HG03354 (cell line): Measurements from ENCODE around the gene SH3BP5L.
"Not testable (repeated sequence)": the region's sequence is repeated elsewhere in the genome, so short reads cannot be mapped to it uniquely, and the experiment has no call there.

ENCODE experiments used
- ATAC-seq: cut with Tn5 transposase; IDR thresholded peaks from one replicate; pipeline ENCODE4 v1.9.1; 2021; ENCODE audit warnings: mild to moderate bottlenecking; ENCODE audit not compliant: unreplicated experiment, poor library complexity, severe bottlenecking

The SH3BP5L gene

GRCh38 chr1:248837045-248837780 lies 11.5 kb upstream of the SH3BP5L start:
- ATAC-seq = no peak

- ATAC-seq = no peak
Measured at GRCh38 chr1:248834343-248834940, 8.7 kb upstream of the SH3BP5L start.

GRCh38 chr1:248831842-248832241 lies 6.1 kb upstream of the SH3BP5L start:
- ATAC-seq = no peak

- ATAC-seq = not testable (repeated sequence)
Measured at GRCh38 chr1:248830718-248831017, 5.0 kb upstream of the SH3BP5L start.

- ATAC-seq = no peak
Measured at GRCh38 chr1:248828845-248829244, 3.1 kb upstream of the SH3BP5L start.

GRCh38 chr1:248825573-248825908 lies 174 bp downstream of the SH3BP5L start:
- ATAC-seq = peak; percentile 6

DNA sequence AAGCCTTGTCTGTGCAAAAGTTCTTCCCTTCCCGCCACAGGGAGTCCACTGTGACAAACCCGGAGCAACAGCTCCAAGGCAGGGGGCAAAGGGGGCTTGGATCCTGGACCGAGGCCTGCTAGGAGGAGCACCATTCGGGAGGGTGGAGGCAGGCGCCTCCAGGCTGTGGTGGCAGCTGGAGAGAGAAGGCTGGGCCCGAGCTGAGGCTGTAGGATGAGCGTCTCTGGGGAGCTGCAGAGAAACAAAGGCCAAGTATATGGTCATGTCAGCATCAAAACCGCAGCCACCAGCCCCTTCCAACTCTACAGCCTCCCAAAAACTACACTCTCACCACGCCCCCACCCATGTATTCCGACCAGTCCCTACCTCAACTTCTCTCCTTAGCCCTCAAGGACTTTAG lies 579 bp downstream of the SH3BP5L start:
- ATAC-seq = no peak

DNA sequence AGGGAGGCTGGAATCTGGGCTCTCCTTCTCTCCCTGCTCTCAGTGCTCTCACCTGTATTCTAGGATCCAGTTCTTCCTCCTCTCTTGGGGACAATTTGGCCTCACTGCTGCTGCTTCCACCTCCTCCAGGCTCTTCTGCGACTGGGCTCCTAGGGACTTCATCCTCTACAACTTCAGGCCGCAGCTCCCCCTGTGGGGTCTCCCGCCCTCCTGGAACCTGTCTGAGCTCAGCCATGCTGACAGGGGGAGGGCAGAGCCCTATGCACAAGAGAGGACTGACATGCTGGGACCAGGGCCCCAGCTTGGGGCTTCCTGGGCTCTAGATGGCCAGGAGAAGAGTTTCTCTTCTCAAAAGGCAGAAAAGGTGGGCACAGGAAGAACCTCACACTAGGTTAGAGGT lies 1.0 kb downstream of the SH3BP5L start:
- ATAC-seq = no peak

DNA sequence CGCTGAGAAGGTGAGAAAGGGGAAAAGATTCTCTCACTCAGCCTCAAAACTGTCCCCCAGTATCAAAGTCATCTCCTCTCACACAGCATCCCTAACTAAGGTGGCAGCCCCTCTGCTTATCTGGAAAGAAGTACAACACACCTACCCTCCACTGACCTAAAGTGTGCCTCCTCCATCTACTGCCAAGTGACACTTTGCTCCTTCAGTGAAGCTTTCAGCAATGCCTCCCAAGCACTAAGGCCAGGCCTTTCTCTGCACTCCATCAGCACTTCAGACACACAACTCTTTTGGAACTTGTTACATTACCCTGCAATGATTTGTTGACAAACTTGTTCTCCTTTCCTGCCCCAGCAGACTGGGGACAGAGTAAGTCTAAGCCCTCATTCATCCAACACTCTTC lies 1.4 kb downstream of the SH3BP5L start:
- ATAC-seq = no peak

- no peak for ATAC-seq
Measured at GRCh38 chr1:248823517-248824001, 2.2 kb downstream of the SH3BP5L start.

- ATAC-seq = no peak
Measured at GRCh38 chr1:248822148-248823032, 3.3 kb downstream of the SH3BP5L start.

DNA sequence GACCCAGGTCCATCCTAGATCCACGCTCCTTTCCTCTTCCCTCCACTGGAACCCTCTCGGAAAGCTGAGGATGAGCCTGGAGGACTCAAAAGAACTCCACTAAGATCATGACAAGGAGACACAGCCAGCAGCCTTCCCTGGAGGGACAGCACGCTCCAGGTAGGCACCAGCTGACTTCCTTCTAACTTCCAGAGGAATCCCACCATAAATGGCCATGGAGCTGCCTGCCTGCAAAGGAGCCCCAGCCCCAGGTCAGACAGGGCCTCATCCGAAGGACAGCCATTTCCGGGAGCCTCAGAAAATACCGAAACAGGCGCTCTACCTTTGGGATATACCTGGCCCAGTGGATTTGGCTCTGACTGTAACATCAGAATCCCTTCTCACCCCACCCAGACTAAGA lies 4.1 kb downstream of the SH3BP5L start:
- ATAC-seq = no peak

DNA sequence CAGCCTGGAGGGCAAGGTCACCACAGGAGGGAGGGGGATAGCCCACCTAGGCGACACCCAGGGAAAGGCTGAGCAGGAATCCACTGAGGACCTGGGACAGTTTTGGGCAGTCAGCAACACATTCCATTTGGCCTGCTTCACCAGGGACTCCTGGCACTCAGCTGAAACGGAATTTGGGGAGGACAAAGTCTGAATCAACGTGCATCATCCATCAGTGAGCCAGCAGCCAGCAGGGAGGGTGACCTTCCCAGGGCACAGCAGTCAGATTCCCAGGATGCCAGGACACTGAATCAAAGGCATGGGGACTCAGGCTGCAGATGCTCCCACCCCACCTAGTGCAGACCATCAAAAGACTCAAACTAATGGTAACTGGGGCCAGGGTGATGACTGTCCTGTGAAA lies 4.6 kb downstream of the SH3BP5L start:
- ATAC-seq = no peak

- no peak for ATAC-seq
Measured at GRCh38 chr1:248820041-248820585, 5.6 kb downstream of the SH3BP5L start.

- no peak for ATAC-seq
Measured at GRCh38 chr1:248818505-248819374, 7.0 kb downstream of the SH3BP5L start.

DNA sequence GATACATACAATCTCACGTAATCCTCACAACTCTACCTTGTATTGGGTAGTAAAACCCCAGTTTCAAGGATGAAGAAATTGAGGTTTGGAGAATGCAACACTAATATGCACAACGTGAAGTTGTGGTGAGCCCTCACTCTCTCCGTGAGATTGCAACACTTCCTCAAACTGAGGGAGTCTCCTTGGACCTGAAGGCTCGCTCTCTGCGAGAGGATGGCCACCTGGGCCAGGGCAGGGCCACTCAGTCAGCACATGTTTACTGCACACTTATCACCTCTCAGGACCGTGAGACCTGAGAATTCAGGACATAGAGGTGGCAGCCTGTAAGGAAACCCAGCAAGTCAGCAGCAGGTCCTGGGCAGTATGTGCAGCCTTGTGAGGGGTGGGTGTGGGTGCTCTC lies 8.7 kb downstream of the SH3BP5L start:
- ATAC-seq = no peak

- ATAC-seq = no peak
Measured at GRCh38 chr1:248816042-248816851, 9.5 kb downstream of the SH3BP5L start.

DNA sequence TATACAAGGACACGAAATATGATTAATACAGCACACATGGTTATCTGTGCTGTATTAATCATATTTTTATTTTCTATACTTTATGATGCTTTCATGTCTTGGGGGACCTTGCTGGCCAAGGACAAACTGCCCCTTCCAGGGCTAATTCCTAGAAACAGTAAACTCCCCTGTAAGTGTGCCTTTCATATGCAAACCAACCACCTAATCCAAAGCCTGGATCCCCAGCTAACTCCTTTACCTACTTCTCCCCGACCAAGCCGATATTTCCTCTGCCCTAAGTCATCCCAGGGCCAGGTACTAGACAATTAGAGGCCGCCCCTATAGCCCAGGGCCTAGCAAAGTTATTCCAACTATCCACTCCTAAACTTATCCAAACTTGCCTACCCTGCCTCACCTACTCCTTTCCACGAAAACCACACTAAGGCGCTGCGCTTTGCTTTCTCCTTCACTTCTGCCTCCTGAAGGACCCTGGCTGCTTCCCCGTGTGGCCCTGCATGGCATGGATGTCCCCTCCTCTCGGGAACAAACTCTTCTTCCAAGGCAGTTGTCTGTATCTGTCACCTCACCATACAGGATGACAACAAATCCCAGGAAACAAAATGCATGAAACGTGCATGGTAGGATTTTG lies 10.2 kb downstream of the SH3BP5L start:
- ATAC-seq = no peak
